SW 1271 (cell line): ENCODE measurements around the gene VSTM1.

Source experiments
- DNase-seq, 2 experiments: peaks; one replicate each; lab custom pipeline; 2025; lab: John Stamatoyannopoulos, UW

Gene VSTM1

GRCh38 chr19:54011507-54012211 is 52.0 kb downstream of the VSTM1 start:
- DNase-seq, result no peak

- DNase-seq, result no peak
Observed at GRCh38 chr19:54010474-54010873, 53.2 kb downstream of the VSTM1 start.

GRCh38 chr19:54009440-54009839 is 54.3 kb downstream of the VSTM1 start:
- no peak for DNase-seq

- no peak for DNase-seq
Observed at GRCh38 chr19:54002495-54003315, 61.0 kb downstream of the VSTM1 start.

- DNase-seq, result no peak
Observed at GRCh38 chr19:54001496-54001895, 62.2 kb downstream of the VSTM1 start.

GRCh38 chr19:53999694-54000093 is 64.0 kb downstream of the VSTM1 start:
- DNase-seq, result no peak

- no peak for DNase-seq
Observed at GRCh38 chr19:53998223-53998622, 65.5 kb downstream of the VSTM1 start.

GRCh38 chr19:53994811-53995210 is 68.9 kb downstream of the VSTM1 start:
- no peak for DNase-seq

- DNase-seq, result no peak
Observed at GRCh38 chr19:53993448-53993847, 70.2 kb downstream of the VSTM1 start.

GRCh38 chr19:53992815-53993214 is 70.9 kb downstream of the VSTM1 start:
- no peak for DNase-seq

- no peak for DNase-seq
Observed at GRCh38 chr19:53992211-53992610, 71.5 kb downstream of the VSTM1 start.

- DNase-seq, result peak in 1 of 2 experiments; percentile 53
Observed at GRCh38 chr19:53991224-53992113, 72.2 kb downstream of the VSTM1 start, which contains the start of gene CACNG6. Gene CACNG6, plus strand, starts transcription at chr19:53991637. Its CDS starts 1,241 bp downstream, at chr19:53992878.
